HUES6 (cell line): ENCODE measurements around the gene PRPSAP2.

Experiments used
- H3K27ac ChIP-seq: 2 replicates; pipeline ENCODE4 v1.7.0; 2013; ENCODE audit warnings: low read depth, mild to moderate bottlenecking, low read length, inconsistent platforms
- H3K27me3 ChIP-seq: 2 replicates; pipeline ENCODE4 v1.6.1; 2013; ENCODE audit warnings: low read length; ENCODE audit not compliant: control insufficient read depth, insufficient read depth
- H3K36me3 ChIP-seq: 2 replicates; pipeline ENCODE4 v1.6.1; 2013; ENCODE audit warnings: low read length; ENCODE audit not compliant: control insufficient read depth, insufficient read depth
- H3K4me1 ChIP-seq: 2 replicates; pipeline ENCODE4 v1.6.1; 2013; ENCODE audit warnings: low read length; ENCODE audit not compliant: control insufficient read depth, insufficient read depth
- H3K4me3 ChIP-seq: 2 replicates; pipeline ENCODE4 v1.5.1; 2013; ENCODE audit warnings: low read depth, low read length
- H3K9ac ChIP-seq: one replicate; pipeline ENCODE4 v1.6.1; 2013; ENCODE audit warnings: mild to moderate bottlenecking, low read length
- H3K9me3 ChIP-seq: 2 replicates; pipeline ENCODE4 v1.6.1; 2013; ENCODE audit warnings: low read depth, low read length; ENCODE audit not compliant: control insufficient read depth, insufficient read depth

The PRPSAP2 gene

GRCh38 chr17:18971801-18972200, 113.9 kb downstream of the PRPSAP2 start:
- peaks cover 51% of the 10 kb centered on the region for H3K36me3 ChIP-seq
- H3K9ac ChIP-seq, result no peak overlapping the region
- H3K27ac ChIP-seq, result no peak overlapping the region
- no peak overlapping the region for H3K4me3 ChIP-seq
- no peaks in the 10 kb centered on the region for H3K27me3 ChIP-seq
- H3K9me3 ChIP-seq, result no peaks in the 10 kb centered on the region
- H3K4me1 ChIP-seq, result peaks cover 30% of the 10 kb centered on the region

DNA sequence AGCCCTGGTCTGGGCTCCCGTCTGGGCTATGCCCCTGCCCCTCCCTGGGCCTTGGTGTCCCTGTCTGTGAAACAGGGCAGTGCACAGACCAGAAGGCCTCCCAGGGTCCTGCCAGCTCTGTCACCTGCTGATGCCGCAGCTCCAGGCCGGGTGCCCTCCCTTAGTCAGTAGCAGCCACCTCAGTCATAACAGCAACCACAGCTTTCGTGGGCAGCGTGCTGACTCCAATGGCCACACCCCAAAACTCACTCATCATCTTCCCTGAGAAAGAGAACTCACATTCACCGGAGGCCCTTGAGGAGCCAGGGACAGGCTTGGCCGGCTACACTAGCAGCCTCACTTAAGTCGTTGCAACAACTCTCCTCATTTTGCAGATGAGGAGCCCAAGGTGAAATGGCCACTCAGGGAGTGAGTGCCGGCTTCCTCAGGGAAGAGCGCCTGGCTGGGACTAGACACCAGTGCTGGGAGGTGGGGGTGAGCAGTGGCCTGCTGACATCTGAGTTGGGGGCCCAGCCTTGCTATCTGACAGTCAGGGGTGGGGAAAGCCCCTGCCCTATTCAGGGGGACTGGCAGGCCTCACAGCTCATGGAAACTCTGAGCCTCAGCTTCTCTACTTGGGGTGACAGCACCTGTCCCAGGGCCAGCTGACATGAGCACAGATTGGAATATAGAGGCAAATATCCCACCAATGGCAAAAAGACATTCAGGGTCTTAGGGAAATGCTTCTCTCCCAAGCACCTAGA, 116.6 kb downstream of the PRPSAP2 start:
- Histone ChIP-seq H3K4me1 (peaks cover 4% of the 10 kb centered on the region; the same call in 1 of the 2 replicates), H3K36me3 (peaks cover 79% of the 10 kb centered on the region)

GRCh38 chr17:18975597-18975996, 117.7 kb downstream of the PRPSAP2 start:
- Histone ChIP-seq H3K27ac (no peak overlapping the region), H3K4me3 (no peak overlapping the region), H3K9me3 (no peaks in the 10 kb centered on the region), H3K27me3 (no peaks in the 10 kb centered on the region), H3K9ac (no peak overlapping the region), H3K36me3 (peaks cover 78% of the 10 kb centered on the region), H3K4me1 (no peaks in the 10 kb centered on the region)

More for the DNA sequence above, 116.6 kb downstream of the PRPSAP2 start:
- H3K9me3 ChIP-seq, result no peaks in the 10 kb centered on the region
- H3K4me3 ChIP-seq, result no peak overlapping the region
- no peak overlapping the region for H3K27ac ChIP-seq
- no peak overlapping the region for H3K9ac ChIP-seq
- H3K27me3 ChIP-seq, result no peaks in the 10 kb centered on the region

- Histone ChIP-seq H3K27me3 (no peaks in the 10 kb centered on the region), H3K9me3 (no peaks in the 10 kb centered on the region), H3K27ac (no peak overlapping the region), H3K9ac (no peak overlapping the region), H3K4me3 (no peak overlapping the region), H3K4me1 (peaks cover under 1% of the 10 kb centered on the region; the same call in 1 of the 2 replicates), H3K36me3 (peaks cover 73% of the 10 kb centered on the region)
Measured at GRCh38 chr17:18976201-18976600, 118.3 kb downstream of the PRPSAP2 start.

- H3K4me3 ChIP-seq, result no peak overlapping the region
- H3K27me3 ChIP-seq, result no peaks in the 10 kb centered on the region
- no peak overlapping the region for H3K27ac ChIP-seq
- no peak overlapping the region for H3K9ac ChIP-seq
- H3K4me1 ChIP-seq, result peaks cover 9% of the 10 kb centered on the region; the same call in 1 of the 2 replicates
- H3K9me3 ChIP-seq, result no peaks in the 10 kb centered on the region
- peaks cover 65% of the 10 kb centered on the region for H3K36me3 ChIP-seq
Measured at GRCh38 chr17:18977021-18977420, 119.1 kb downstream of the PRPSAP2 start.

DNA sequence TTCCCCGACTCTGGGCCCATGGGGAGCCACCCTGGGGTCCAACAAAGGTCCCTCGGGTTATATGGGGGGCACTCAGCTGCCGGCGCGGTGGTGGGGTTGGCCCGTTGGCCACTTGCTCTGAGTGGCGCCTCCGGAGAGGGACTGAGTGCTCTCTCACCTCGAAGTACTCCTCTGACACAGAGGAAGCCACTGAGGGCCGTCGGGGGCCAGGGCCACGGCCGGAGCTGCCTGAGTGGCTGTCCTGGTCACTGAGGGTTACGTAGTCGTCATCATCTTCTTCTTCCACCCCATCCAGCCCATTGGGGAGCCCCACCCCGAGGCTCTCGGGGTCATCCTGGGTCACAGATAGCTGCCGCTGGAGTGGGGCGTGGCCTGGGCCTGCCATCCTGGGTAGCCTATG, 119.7 kb downstream of the PRPSAP2 start:
- H3K4me3 ChIP-seq, result no peak overlapping the region
- H3K9me3 ChIP-seq, result no peaks in the 10 kb centered on the region
- no peak overlapping the region for H3K9ac ChIP-seq
- no peaks in the 10 kb centered on the region for H3K27me3 ChIP-seq
- peaks cover 63% of the 10 kb centered on the region for H3K36me3 ChIP-seq
- H3K4me1 ChIP-seq, result peaks cover 14% of the 10 kb centered on the region; the same call in 1 of the 2 replicates
- H3K27ac ChIP-seq, result no peak overlapping the region

DNA sequence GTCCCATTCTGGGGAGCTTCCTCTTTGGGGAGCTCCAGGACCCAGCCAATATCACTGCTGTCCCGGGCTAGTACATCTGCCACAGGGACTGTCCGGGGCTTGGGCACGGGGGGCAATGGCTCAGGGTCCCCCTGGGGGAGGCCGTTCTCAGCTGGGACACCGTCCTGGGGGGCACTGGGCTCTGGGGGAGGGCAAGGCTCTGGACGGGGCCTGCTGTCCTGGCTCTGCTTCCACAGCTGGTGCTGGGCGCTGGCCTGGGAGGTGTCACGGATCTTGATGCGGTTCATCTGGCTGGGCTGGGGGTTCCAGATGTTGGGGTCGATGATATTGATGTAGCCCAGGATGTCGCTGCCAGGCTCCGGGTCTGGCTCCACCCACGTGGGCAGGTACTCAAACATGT, 120.1 kb downstream of the PRPSAP2 start:
- no peaks in the 10 kb centered on the region for H3K27me3 ChIP-seq
- H3K36me3 ChIP-seq, result peaks cover 62% of the 10 kb centered on the region
- H3K9ac ChIP-seq, result no peak overlapping the region
- no peak overlapping the region for H3K27ac ChIP-seq
- H3K4me3 ChIP-seq, result no peak overlapping the region
- peaks cover 14% of the 10 kb centered on the region; the same call in 1 of the 2 replicates for H3K4me1 ChIP-seq
- H3K9me3 ChIP-seq, result no peaks in the 10 kb centered on the region

GRCh38 chr17:18978655-18979054, 120.7 kb downstream of the PRPSAP2 start:
- peaks cover 63% of the 10 kb centered on the region for H3K36me3 ChIP-seq

More at GRCh38 chr17:18978655-18979054, 120.7 kb downstream of the PRPSAP2 start:
- Histone ChIP-seq H3K27ac (no peak overlapping the region), H3K4me3 (no peak overlapping the region), H3K9ac (no peak overlapping the region), H3K27me3 (no peaks in the 10 kb centered on the region), H3K4me1 (peaks cover 14% of the 10 kb centered on the region; the same call in 1 of the 2 replicates), H3K9me3 (no peaks in the 10 kb centered on the region)
